Amygdala (tissue), 56 donors: ENCODE measurements around the gene ACSBG1.

Experiments used
- DNase-seq, 56 donors: peaks; one replicate each; lab custom pipeline; 2025; lab: John Stamatoyannopoulos, UW

ACSBG1 gene

GRCh38 chr15:78234515-78235040, at the start of gene ACSBG1:
Gene ACSBG1, minus strand, starts transcription at chr15:78234565. Its CDS starts 64 bp downstream, at chr15:78234501.
- DNase-seq = peak in 13 of 56 donors; percentile 22 to 65 (median 44)

GRCh38 chr15:78282324-78282723, 48.0 kb upstream of the ACSBG1 start:
- DNase-seq = no peak

- DNase-seq = peak in 1 of 56 donors; percentile 15
Observed at GRCh38 chr15:78280319-78281072, 46.1 kb upstream of the ACSBG1 start.

- DNase-seq = no peak
Observed at GRCh38 chr15:78276064-78276943, 41.9 kb upstream of the ACSBG1 start.

- no peak for DNase-seq
Observed at GRCh38 chr15:78274994-78275393, 40.6 kb upstream of the ACSBG1 start.

- peak in 1 of 56 donors; percentile 45 for DNase-seq
Observed at GRCh38 chr15:78272776-78273175, 38.4 kb upstream of the ACSBG1 start.

- DNase-seq = no peak
Observed at GRCh38 chr15:78272316-78272715, 38.0 kb upstream of the ACSBG1 start.

- no peak for DNase-seq
Observed at GRCh38 chr15:78266806-78267205, 32.4 kb upstream of the ACSBG1 start.

- DNase-seq = no peak
Observed at GRCh38 chr15:78266229-78266628, 31.9 kb upstream of the ACSBG1 start.

GRCh38 chr15:78265752-78266224, 31.4 kb upstream of the ACSBG1 start:
- DNase-seq = peak in 1 of 56 donors; percentile 12

- peak in 3 of 56 donors; percentile 56 to 89 (median 61) for DNase-seq
Observed at GRCh38 chr15:78265137-78265460, 30.7 kb upstream of the ACSBG1 start.

- peak in 43 of 56 donors; percentile 16 to 97 (median 62) for DNase-seq
Observed at GRCh38 chr15:78264304-78265136, 30.2 kb upstream of the ACSBG1 start, which contains the start of gene DNAJA4. Gene DNAJA4, plus strand, starts transcription at chr15:78264562. Its CDS starts 202 bp downstream, at chr15:78264764.

- DNase-seq = no peak
Observed at GRCh38 chr15:78263907-78264303, 29.5 kb upstream of the ACSBG1 start.

- no peak for DNase-seq
Observed at GRCh38 chr15:78263351-78263781, 29.0 kb upstream of the ACSBG1 start.

- DNase-seq = no peak
Observed at GRCh38 chr15:78261062-78261461, 26.7 kb upstream of the ACSBG1 start.

GRCh38 chr15:78260489-78260888, 26.1 kb upstream of the ACSBG1 start:
- DNase-seq = peak in 4 of 56 donors; percentile 16 to 46 (median 19)

GRCh38 chr15:78259232-78259631, 24.9 kb upstream of the ACSBG1 start:
- DNase-seq = no peak

- peak in 4 of 56 donors; percentile 16 to 35 (median 24) for DNase-seq
Observed at GRCh38 chr15:78257681-78258080, 23.3 kb upstream of the ACSBG1 start.

- DNase-seq = no peak
Observed at GRCh38 chr15:78256044-78256437, 21.7 kb upstream of the ACSBG1 start.

GRCh38 chr15:78255421-78256043, 21.2 kb upstream of the ACSBG1 start:
- DNase-seq = no peak
